GM13976 (cell line): ENCODE measurements around the gene ANGPT4.

Experiments
- DNase-seq: peaks from one replicate; pipeline ENCODE4 v3.0.0; 2012; ENCODE audit warnings: low spot score
- in situ Hi-C: fragments of 300-500 bp; cut with MboI; formaldehyde crosslinking; loops from one replicate; pipeline ENCODE4 v1.12.0; 2022; ENCODE audit warnings: low sequenced_read_pairs, mixed read lengths, inconsistent platforms; ENCODE audit not compliant: unreplicated experiment
- TF ChIP-seq, protein P1 (sequence below): IDR thresholded peaks from 2 replicates; pipeline ENCODE4 v1.5.1; 2012; ENCODE audit warnings: borderline replicate concordance, mild to moderate bottlenecking; ENCODE audit not compliant: insufficient read depth; ENCODE audit errors: extremely low read depth, missing control alignments, control extremely low read depth

ANGPT4 gene

DNA sequence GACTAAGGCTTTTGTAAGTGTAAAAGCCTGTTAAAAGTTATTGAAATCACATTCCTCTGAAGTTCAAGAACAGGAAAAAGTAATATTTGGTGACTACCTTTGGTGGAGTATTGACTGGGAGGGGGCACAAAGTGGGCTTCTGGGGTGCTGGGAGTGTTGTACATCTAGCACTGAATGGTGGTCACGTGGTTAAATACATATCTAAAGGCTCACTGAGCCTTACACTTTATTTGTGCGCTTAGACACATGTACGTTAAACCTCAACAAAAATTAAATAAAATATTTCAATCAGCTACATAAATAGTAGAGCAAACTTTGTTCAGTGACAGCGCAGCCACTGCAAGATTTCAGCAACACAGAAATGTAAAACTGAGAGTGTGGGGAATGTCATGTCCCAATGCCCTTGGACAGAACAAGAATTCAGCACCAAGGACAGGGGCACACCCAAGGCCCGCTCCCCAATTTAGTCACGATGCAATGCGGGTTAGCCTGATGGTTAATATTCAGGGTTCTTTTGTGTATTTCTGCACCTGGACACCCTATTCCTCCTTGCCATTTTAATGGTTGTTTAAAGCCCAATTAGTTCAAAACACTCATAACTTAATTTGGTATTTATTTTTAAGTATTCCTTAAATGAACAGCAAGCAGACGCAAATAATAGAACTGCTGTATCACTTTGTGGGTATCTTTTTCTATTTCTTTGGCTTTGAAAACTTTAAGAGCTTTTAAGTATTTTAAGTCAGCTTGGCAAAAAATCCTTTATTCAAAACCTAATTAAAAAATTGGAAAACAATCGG, 37.4 kb downstream of the ANGPT4 start:
- TF ChIP-seq, protein P1, sequence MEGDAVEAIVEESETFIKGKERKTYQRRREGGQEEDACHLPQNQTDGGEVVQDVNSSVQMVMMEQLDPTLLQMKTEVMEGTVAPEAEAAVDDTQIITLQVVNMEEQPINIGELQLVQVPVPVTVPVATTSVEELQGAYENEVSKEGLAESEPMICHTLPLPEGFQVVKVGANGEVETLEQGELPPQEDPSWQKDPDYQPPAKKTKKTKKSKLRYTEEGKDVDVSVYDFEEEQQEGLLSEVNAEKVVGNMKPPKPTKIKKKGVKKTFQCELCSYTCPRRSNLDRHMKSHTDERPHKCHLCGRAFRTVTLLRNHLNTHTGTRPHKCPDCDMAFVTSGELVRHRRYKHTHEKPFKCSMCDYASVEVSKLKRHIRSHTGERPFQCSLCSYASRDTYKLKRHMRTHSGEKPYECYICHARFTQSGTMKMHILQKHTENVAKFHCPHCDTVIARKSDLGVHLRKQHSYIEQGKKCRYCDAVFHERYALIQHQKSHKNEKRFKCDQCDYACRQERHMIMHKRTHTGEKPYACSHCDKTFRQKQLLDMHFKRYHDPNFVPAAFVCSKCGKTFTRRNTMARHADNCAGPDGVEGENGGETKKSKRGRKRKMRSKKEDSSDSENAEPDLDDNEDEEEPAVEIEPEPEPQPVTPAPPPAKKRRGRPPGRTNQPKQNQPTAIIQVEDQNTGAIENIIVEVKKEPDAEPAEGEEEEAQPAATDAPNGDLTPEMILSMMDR, result no peak
- in situ Hi-C loops, result no loop called here
- DNase-seq, result peak; percentile 66

GRCh38 chr20:877814-878213, 38.3 kb downstream of the ANGPT4 start:
- TF ChIP-seq, protein P1, result no peak
- in situ Hi-C loops, result no loop called here

DNA sequence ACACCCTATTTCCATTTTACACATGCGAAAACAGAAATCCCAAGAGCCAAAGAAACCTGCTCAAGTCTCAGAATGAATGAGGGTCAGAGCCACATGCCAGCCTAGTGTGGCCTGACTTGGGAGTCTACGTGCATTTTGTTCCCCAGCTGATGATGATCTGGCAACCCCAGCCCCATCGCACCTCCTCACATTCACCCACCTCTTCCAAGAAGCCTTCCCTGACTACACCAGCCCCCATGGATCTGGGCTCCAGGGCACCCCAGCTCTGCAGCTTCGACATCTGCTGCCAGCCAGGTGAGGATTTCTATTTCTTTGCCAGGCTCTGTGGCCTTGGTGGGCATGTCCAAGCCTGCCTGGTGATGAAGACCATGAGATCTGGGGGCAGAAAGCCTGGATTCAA, 41.0 kb downstream of the ANGPT4 start:
- DNase-seq, result no peak
- in situ Hi-C loops, result no loop called here
- TF ChIP-seq, protein P1, result no peak

More at GRCh38 chr20:877814-878213, 38.3 kb downstream of the ANGPT4 start:
- DNase-seq, result no peak

GRCh38 chr20:873875-874607, 42.1 kb downstream of the ANGPT4 start:
- DNase-seq, result no peak
- TF ChIP-seq, protein P1, result no peak
- in situ Hi-C loops, result no loop called here

GRCh38 chr20:872855-873520, 43.1 kb downstream of the ANGPT4 start:
- TF ChIP-seq, protein P1, result no peak
- in situ Hi-C loops, result no loop called here
- no peak for DNase-seq

DNA sequence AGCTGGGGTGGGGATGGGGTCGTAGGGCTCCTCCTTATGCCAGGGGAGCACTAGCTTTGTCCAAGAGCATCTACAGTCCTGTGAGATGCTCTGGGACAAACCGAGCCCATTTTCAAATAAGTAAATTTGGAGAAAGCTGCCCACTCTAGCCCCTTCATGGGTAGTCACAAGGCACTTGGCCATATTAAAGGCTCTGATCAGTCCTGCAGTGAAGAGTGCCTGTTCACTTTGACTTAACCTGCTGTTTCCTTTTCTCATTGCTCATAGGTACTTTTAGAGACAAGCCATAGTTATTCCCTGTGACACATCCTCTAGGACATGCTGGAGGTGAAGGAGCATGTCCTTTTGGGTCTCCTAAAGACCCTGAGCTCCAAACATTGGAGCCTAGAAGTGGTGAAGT, 44.2 kb downstream of the ANGPT4 start:
- TF ChIP-seq, protein P1, result no peak
- in situ Hi-C loops, result no loop called here
- no peak for DNase-seq
